Measurements from ENCODE around the gene GJA10.

DNA sequence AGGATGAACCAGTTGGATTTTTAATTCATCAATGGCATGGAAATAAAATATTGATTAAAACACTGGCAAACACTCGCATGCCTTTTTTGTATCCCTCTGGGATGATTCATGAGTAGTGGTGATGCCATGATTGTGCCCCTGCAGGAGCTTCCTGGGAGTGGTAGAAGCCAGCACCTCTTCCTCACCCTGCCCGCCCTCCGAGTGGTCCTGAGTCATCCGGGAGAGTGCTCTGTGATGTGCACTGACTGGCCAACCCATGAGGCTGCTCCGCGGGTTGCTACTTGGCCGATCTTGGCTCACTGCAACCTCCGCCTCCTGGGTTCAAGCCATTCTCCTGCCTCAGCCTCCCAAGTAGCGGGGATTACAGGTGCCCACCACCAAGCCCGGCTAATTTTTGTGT lies 27.4 kb downstream of the GJA10 start:
- TF ChIP-seq, protein P1, sequence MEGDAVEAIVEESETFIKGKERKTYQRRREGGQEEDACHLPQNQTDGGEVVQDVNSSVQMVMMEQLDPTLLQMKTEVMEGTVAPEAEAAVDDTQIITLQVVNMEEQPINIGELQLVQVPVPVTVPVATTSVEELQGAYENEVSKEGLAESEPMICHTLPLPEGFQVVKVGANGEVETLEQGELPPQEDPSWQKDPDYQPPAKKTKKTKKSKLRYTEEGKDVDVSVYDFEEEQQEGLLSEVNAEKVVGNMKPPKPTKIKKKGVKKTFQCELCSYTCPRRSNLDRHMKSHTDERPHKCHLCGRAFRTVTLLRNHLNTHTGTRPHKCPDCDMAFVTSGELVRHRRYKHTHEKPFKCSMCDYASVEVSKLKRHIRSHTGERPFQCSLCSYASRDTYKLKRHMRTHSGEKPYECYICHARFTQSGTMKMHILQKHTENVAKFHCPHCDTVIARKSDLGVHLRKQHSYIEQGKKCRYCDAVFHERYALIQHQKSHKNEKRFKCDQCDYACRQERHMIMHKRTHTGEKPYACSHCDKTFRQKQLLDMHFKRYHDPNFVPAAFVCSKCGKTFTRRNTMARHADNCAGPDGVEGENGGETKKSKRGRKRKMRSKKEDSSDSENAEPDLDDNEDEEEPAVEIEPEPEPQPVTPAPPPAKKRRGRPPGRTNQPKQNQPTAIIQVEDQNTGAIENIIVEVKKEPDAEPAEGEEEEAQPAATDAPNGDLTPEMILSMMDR (IDR thresholded peaks at IDR 0.05; ENCODE audit: insufficient read depth, low read length), result no peak
- no peak for TF ChIP-seq POLR2AphosphoS5 (IDR thresholded peaks at IDR 0.05; ENCODE audit: low read depth)
- TF ChIP-seq, protein P2, sequence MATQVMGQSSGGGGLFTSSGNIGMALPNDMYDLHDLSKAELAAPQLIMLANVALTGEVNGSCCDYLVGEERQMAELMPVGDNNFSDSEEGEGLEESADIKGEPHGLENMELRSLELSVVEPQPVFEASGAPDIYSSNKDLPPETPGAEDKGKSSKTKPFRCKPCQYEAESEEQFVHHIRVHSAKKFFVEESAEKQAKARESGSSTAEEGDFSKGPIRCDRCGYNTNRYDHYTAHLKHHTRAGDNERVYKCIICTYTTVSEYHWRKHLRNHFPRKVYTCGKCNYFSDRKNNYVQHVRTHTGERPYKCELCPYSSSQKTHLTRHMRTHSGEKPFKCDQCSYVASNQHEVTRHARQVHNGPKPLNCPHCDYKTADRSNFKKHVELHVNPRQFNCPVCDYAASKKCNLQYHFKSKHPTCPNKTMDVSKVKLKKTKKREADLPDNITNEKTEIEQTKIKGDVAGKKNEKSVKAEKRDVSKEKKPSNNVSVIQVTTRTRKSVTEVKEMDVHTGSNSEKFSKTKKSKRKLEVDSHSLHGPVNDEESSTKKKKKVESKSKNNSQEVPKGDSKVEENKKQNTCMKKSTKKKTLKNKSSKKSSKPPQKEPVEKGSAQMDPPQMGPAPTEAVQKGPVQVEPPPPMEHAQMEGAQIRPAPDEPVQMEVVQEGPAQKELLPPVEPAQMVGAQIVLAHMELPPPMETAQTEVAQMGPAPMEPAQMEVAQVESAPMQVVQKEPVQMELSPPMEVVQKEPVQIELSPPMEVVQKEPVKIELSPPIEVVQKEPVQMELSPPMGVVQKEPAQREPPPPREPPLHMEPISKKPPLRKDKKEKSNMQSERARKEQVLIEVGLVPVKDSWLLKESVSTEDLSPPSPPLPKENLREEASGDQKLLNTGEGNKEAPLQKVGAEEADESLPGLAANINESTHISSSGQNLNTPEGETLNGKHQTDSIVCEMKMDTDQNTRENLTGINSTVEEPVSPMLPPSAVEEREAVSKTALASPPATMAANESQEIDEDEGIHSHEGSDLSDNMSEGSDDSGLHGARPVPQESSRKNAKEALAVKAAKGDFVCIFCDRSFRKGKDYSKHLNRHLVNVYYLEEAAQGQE (IDR thresholded peaks at IDR 0.05; ENCODE audit: insufficient replicate concordance, low read depth), result no peak

Measured in HL-60 (cell line).